H1 (cell line): ENCODE results near the gene POLDIP2. TPM values are rescaled to one million over a fixed set of nuclear protein-coding genes. Genes with fewer than 3 reads are reported as not detected.

ENCODE experiments used
- ASH2L ChIP-seq: fragments of 200-600, 300-600 bp; sonication (generic); IDR thresholded peaks from one replicate; pipeline ENCODE4 v1.7.1; 2017; ENCODE audit warnings: low read length
- ATF2 ChIP-seq: IDR thresholded peaks from 2 replicates; pipeline ENCODE4 v1.6.1; 2012; ENCODE audit warnings: low read length, inconsistent platforms
- CHD1 ChIP-seq: IDR thresholded peaks from 2 replicates; pipeline ENCODE4 v1.6.1; 2012; ENCODE audit warnings: low read depth, low read length, improper control_type of control experiment
- CREB1 ChIP-seq: IDR thresholded peaks from 2 replicates; pipeline ENCODE4 v1.6.1; 2012; ENCODE audit warnings: inconsistent platforms
- PHF8 ChIP-seq: fragments of 200-600 bp; sonication (generic); conservative IDR thresholded peaks from 2 replicates; pipeline ENCODE4 v1.7.1; 2012; ENCODE audit warnings: low read depth, mild to moderate bottlenecking, inconsistent platforms, low read length, moderate library complexity
- RAD21 ChIP-seq, 2 experiments: IDR thresholded peaks in 1 of 2; conservative IDR thresholded peaks in 1 of 2; 2 replicates each; pipeline ENCODE4 v1.6.1; 2011; ENCODE audit warnings: low read depth in 2 of 2, low read length in 2 of 2, improper control_type of control experiment in 1 of 2, inconsistent platforms in 1 of 2, mild to moderate bottlenecking in 1 of 2, moderate library complexity in 1 of 2
- RNF2 ChIP-seq: fragments of 200-900, 300-1000 bp; sonication (generic); IDR thresholded peaks from 2 replicates; pipeline ENCODE4 v1.7.1; 2016; ENCODE audit warnings: borderline replicate concordance, low read depth, mild to moderate bottlenecking, antibody characterized with exemption, low read length; ENCODE audit not compliant: poor library complexity, severe bottlenecking; ENCODE audit errors: missing control alignments
- RXRA ChIP-seq: IDR thresholded peaks from 2 replicates; pipeline ENCODE4 v1.6.1; 2011; ENCODE audit warnings: low read depth, mild to moderate bottlenecking, low read length, moderate library complexity; ENCODE audit not compliant: insufficient read depth
- SIN3A ChIP-seq, 2 experiments: IDR thresholded peaks in 1 of 2; conservative IDR thresholded peaks in 1 of 2; 2 replicates each; pipeline ENCODE4 v1.6.1; 2011 to 2012; ENCODE audit warnings: low read length in 2 of 2, improper control_type of control experiment in 1 of 2, low read depth in 1 of 2, mild to moderate bottlenecking in 1 of 2
- SIRT6 ChIP-seq: IDR thresholded peaks from one replicate; pipeline ENCODE4 v1.7.1; 2012; ENCODE audit warnings: low read length, inconsistent platforms
- SP2 ChIP-seq: IDR thresholded peaks from 2 replicates; pipeline ENCODE4 v1.6.1; 2012; ENCODE audit warnings: mild to moderate bottlenecking, low read length, inconsistent platforms
- SUZ12 ChIP-seq: fragments of 200-600 bp; sonication (generic); IDR thresholded peaks from 2 replicates; pipeline ENCODE4 v1.6.1; 2012; ENCODE audit warnings: mild to moderate bottlenecking, inconsistent platforms, low read length, moderate library complexity, mixed read lengths
- TAF1 ChIP-seq: IDR thresholded peaks from 2 replicates; pipeline ENCODE4 v1.6.1; 2011; ENCODE audit warnings: mild to moderate bottlenecking, low read depth, low read length
- TAF7 ChIP-seq: optimal IDR thresholded peaks from 2 replicates; pipeline ENCODE3; 2011; ENCODE audit warnings: low read depth, mild to moderate bottlenecking, inconsistent platforms, low read length, moderate library complexity, borderline replicate concordance
- TBP ChIP-seq: IDR thresholded peaks from 2 replicates; pipeline ENCODE4 v1.6.1; 2011; ENCODE audit warnings: low read depth, low read length, improper control_type of control experiment
- TEAD4 ChIP-seq: IDR thresholded peaks from 2 replicates; pipeline ENCODE4 v1.6.1; 2012; ENCODE audit warnings: low read depth, low read length, inconsistent platforms, mixed read lengths
- USF2 ChIP-seq: IDR thresholded peaks from 2 replicates; pipeline ENCODE4 v1.6.1; 2011; ENCODE audit warnings: low read length, improper control_type of control experiment
- ZNF274 ChIP-seq: IDR thresholded peaks from 2 replicates; pipeline ENCODE4 v1.7.0; 2012; ENCODE audit warnings: low read length, borderline replicate concordance; ENCODE audit errors: extremely low read depth
- polyA plus RNA-seq, 7 experiments: library from polyadenylated mRNA; depleted of rRNA in 3 of 7; stranded (reverse) in 5 of 7; unstranded in 2 of 7; fragments of >200 nt in 5 of 7; fragments of 200-250 nt in 2 of 7; gene quantifications; 1 replicate in 5 of 7; 2 replicates in 1 of 7; 4 replicates in 1 of 7; pipeline versions ENCODE4 v1.2.1 to v1.2.3, GENCODE V29; 2011 to 2013; ENCODE audit warnings: missing spikeins in 2 of 7, mixed read lengths in 2 of 7
- total RNA-seq: library from RNA; stranded (reverse); fragmentation: NEBNext Ultra II Directional; extraction: Animal tissue kit (Norgen Biotek cat#: 25700); gene quantifications from 2 replicates; pipeline ENCODE4 v1.2.1, GENCODE V29; 2021

POLDIP2 gene
- total and polyA plus RNA-seq, 2 of the 8 experiments (the other 6 are each of a cell fraction or from before 2014, with no cell fraction given) = 74.0 to 76.1 TPM

- TF ChIP-seq PHF8 = peak; percentile 61; the same call in 1 of the 2 replicates
- peak; percentile 43 for TF ChIP-seq TAF7
- TF ChIP-seq RNF2 = no peak
- TF ChIP-seq TEAD4 = peak; percentile 33; the same call in 1 of the 2 replicates
- TF ChIP-seq RAD21 (IDR thresholded peaks at IDR 0.05 in 1 of 2, conservative IDR thresholded peaks at IDR 0.05 in 1 of 2; ENCODE audit: low read depth in 2 of 2, low read length in 2 of 2) = no peak
- peak; percentile 70 for TF ChIP-seq TAF1
- no peak for TF ChIP-seq SIRT6
- peak; percentile 96 for TF ChIP-seq CREB1
- TF ChIP-seq CHD1 = no peak
- TF ChIP-seq ZNF274 = no peak
- no peak for TF ChIP-seq USF2
- no peak for TF ChIP-seq SP2
- TF ChIP-seq ATF2 = peak; percentile 99
- no peak for TF ChIP-seq RXRA
- TF ChIP-seq SUZ12 = no peak
- TF ChIP-seq ASH2L = peak; percentile 40
- TF ChIP-seq TBP = peak; percentile 63; the same call in 1 of the 2 replicates
- TF ChIP-seq SIN3A (conservative IDR thresholded peaks at IDR 0.05 in 1 of 2, IDR thresholded peaks at IDR 0.05 in 1 of 2; ENCODE audit: low read depth in 1 of 2, low read length in 2 of 2) = peak; percentile 87 to 96; a peak in 2 of 4 replicates
These were observed 21.9 kb downstream of the POLDIP2 start, which contains the start of the genes IFT20 and TNFAIP1 (continued) for GRCh38 chr17:28335201-28335958.
